H9 (cell line): ENCODE measurements around the gene PLAAT3. TPM values are rescaled to one million over a fixed set of nuclear protein-coding genes. Genes with fewer than 3 reads are reported as not detected.

Experiments
- DNase-seq: peaks from one replicate; pipeline ENCODE4 v3.0.0-alpha.2; 2017
- H2AFZ ChIP-seq: one replicate; pipeline ENCODE4 v1.6.1; 2013; ENCODE audit warnings: mild to moderate bottlenecking, low read length, control low read depth, moderate library complexity
- H2AK5ac ChIP-seq: 2 replicates; pipeline ENCODE4 v1.6.1; 2013; ENCODE audit warnings: low read length, control low read depth, mixed read lengths; ENCODE audit not compliant: insufficient read length
- H2BK120ac ChIP-seq: one replicate; pipeline ENCODE4 v1.6.1; 2013; ENCODE audit warnings: low read depth, mild to moderate bottlenecking, low read length, control low read depth, inconsistent platforms; ENCODE audit not compliant: poor library complexity, severe bottlenecking
- H2BK12ac ChIP-seq: 2 replicates; pipeline ENCODE4 v1.6.1; 2013; ENCODE audit warnings: low read length, control low read depth, mixed read lengths, low read depth; ENCODE audit not compliant: insufficient read length
- H2BK15ac ChIP-seq: 2 replicates; pipeline ENCODE4 v1.6.1; 2013; ENCODE audit warnings: low read depth, low read length, control low read depth
- H2BK20ac ChIP-seq: one replicate; pipeline ENCODE4 v1.6.1; 2013; ENCODE audit warnings: low read depth, mild to moderate bottlenecking, low read length, control low read depth, inconsistent platforms; ENCODE audit not compliant: poor library complexity, severe bottlenecking
- H2BK5ac ChIP-seq: 2 replicates; pipeline ENCODE4 v1.6.1; 2013; ENCODE audit warnings: low read length, control low read depth, mixed read lengths; ENCODE audit not compliant: insufficient read length
- H3K14ac ChIP-seq: 2 replicates; pipeline ENCODE4 v1.6.1; 2013; ENCODE audit warnings: low read length, control low read depth; ENCODE audit not compliant: insufficient read depth
- H3K18ac ChIP-seq: 2 replicates; pipeline ENCODE4 v1.6.1; 2013; ENCODE audit warnings: low read depth, mild to moderate bottlenecking, mixed read lengths, low read length, control low read depth; ENCODE audit not compliant: insufficient read length
- H3K23ac ChIP-seq: 2 replicates; pipeline ENCODE4 v1.6.1; 2013; ENCODE audit warnings: low read length, control low read depth, mixed read lengths, low read depth; ENCODE audit not compliant: insufficient read length
- H3K23me2 ChIP-seq: 2 replicates; pipeline ENCODE4 v1.6.1; 2013; ENCODE audit warnings: low read depth, mild to moderate bottlenecking, mixed read lengths, low read length, control low read depth; ENCODE audit not compliant: insufficient read length, poor library complexity, severe bottlenecking
- H3K27ac ChIP-seq: 2 replicates; pipeline ENCODE4 v1.5.1; 2013; ENCODE audit warnings: low read length, control low read depth, mixed read lengths, low read depth; ENCODE audit not compliant: insufficient read length
- H3K27me3 ChIP-seq: 2 replicates; pipeline ENCODE4 v1.6.1; 2013; ENCODE audit warnings: low read length, control low read depth, inconsistent platforms; ENCODE audit not compliant: insufficient read depth
- H3K4ac ChIP-seq: 2 replicates; pipeline ENCODE4 v1.6.1; 2013; ENCODE audit warnings: low read depth, mild to moderate bottlenecking, control low read depth, inconsistent platforms, low read length, moderate library complexity
- H3K4me1 ChIP-seq: 2 replicates; pipeline ENCODE4 v1.6.1; 2013; ENCODE audit warnings: low read length, control low read depth, inconsistent platforms; ENCODE audit not compliant: insufficient read depth
- H3K4me2 ChIP-seq: 2 replicates; pipeline ENCODE4 v1.6.1; 2013; ENCODE audit warnings: low read length, control low read depth, mixed read lengths; ENCODE audit not compliant: insufficient read length, insufficient read depth
- H3K56ac ChIP-seq: 2 replicates; pipeline ENCODE4 v1.6.1; 2013; ENCODE audit warnings: low read depth, mild to moderate bottlenecking, mixed read lengths, low read length, control low read depth; ENCODE audit not compliant: insufficient read length
- H3K79me1 ChIP-seq: 2 replicates; pipeline ENCODE4 v1.6.1; 2013; ENCODE audit warnings: low read depth, mild to moderate bottlenecking, moderate library complexity, low read length, control low read depth, inconsistent platforms; ENCODE audit not compliant: insufficient read depth, poor library complexity, severe bottlenecking
- H3K79me2 ChIP-seq: 2 replicates; pipeline ENCODE4 v1.6.1; 2013; ENCODE audit warnings: low read length, control low read depth, inconsistent platforms; ENCODE audit not compliant: insufficient read depth
- H3K9ac ChIP-seq: 2 replicates; pipeline ENCODE4 v1.6.1; 2013; ENCODE audit warnings: low read length, control low read depth, mixed read lengths; ENCODE audit not compliant: insufficient read length; ENCODE audit errors: extremely low read depth
- H3K9me3 ChIP-seq: one replicate; pipeline ENCODE4 v1.6.1; 2013; ENCODE audit warnings: low read depth, low read length, inconsistent platforms; ENCODE audit not compliant: control insufficient read depth
- H3T11ph ChIP-seq: one replicate; pipeline ENCODE4 v1.6.1; 2013; ENCODE audit warnings: mild to moderate bottlenecking, low read length, control low read depth, inconsistent platforms
- H4K20me1 ChIP-seq: one replicate; pipeline ENCODE4 v1.6.1; 2013; ENCODE audit not compliant: control insufficient read depth, insufficient read length, insufficient read depth
- H4K5ac ChIP-seq: 2 replicates; pipeline ENCODE4 v1.6.1; 2013; ENCODE audit warnings: low read depth, mild to moderate bottlenecking, mixed read lengths, low read length, control low read depth; ENCODE audit not compliant: insufficient read length
- H4K8ac ChIP-seq: replicated peaks from 2 replicates; pipeline ENCODE4 v1.6.1; 2013; ENCODE audit warnings: low read length, control low read depth, mixed read lengths, low read depth; ENCODE audit not compliant: insufficient read length
- H4K91ac ChIP-seq: 2 replicates; pipeline ENCODE4 v1.6.1; 2013; ENCODE audit warnings: low read depth, mild to moderate bottlenecking, moderate library complexity, mixed read lengths, low read length, control low read depth; ENCODE audit not compliant: insufficient read length
- H3K27ac Mint-ChIP-seq, 3 experiments: 2 replicates in 2 of 3; 3 replicates in 1 of 3; pipeline ENCODE4 v1.8.0; 2020 to 2021; ENCODE audit warnings: mixed read lengths in 3 of 3, mild to moderate bottlenecking in 1 of 3, moderate library complexity in 1 of 3
- H3K27me3 Mint-ChIP-seq: 2 replicates; pipeline ENCODE4 v1.8.0; 2021; ENCODE audit warnings: low read depth, mild to moderate bottlenecking, moderate library complexity, mixed read lengths
- H3K36me3 Mint-ChIP-seq, 3 experiments: 2 replicates in 2 of 3; 3 replicates in 1 of 3; pipeline ENCODE4 v1.8.0; 2020 to 2021; ENCODE audit warnings: low read depth in 3 of 3, mixed read lengths in 3 of 3; ENCODE audit not compliant: insufficient read depth in 1 of 3
- H3K4me1 Mint-ChIP-seq, 2 experiments: 2 replicates each; pipeline ENCODE4 v1.8.0; 2020; ENCODE audit warnings: mixed read lengths in 2 of 2
- H3K4me3 Mint-ChIP-seq, 2 experiments: 2 replicates in 1 of 2; 3 replicates in 1 of 2; pipeline ENCODE4 v1.8.0; 2020 to 2021; ENCODE audit warnings: mild to moderate bottlenecking in 2 of 2, mixed read lengths in 2 of 2, moderate library complexity in 1 of 2
- H3K9me3 Mint-ChIP-seq, 2 experiments: 2 replicates in 1 of 2; 3 replicates in 1 of 2; pipeline ENCODE4 v1.8.0; 2020; ENCODE audit warnings: mild to moderate bottlenecking in 2 of 2, mixed read lengths in 2 of 2, moderate library complexity in 1 of 2
- WGBS: extraction: QIAGEN DNeasy Blood & Tissue Kit; methylation state at CpG from one replicate; pipeline ENCODE4 v1.1.7; 2013; ENCODE audit warnings: missing lambda C conversion rate, low lambda C conversion rate, mixed read lengths; ENCODE audit not compliant: insufficient read length; ENCODE audit errors: extremely low coverage; 5-methylcytosine and 5-hydroxymethylcytosine counted together
- total RNA-seq: library from RNA; stranded (reverse); gene quantifications from 2 replicates; pipeline ENCODE4 v1.2.1, GENCODE V29; 2021
- TF ChIP-seq, protein P1 (sequence below): fragments of 200-600 bp; sonication (generic); conservative IDR thresholded peaks from 3 replicates; pipeline ENCODE4 v1.8.0; 2021; ENCODE audit warnings: antibody characterized with exemption, mild to moderate bottlenecking

PLAAT3 gene
- total RNA-seq, 1 experiment from 2014 or later = 188 TPM

DNA sequence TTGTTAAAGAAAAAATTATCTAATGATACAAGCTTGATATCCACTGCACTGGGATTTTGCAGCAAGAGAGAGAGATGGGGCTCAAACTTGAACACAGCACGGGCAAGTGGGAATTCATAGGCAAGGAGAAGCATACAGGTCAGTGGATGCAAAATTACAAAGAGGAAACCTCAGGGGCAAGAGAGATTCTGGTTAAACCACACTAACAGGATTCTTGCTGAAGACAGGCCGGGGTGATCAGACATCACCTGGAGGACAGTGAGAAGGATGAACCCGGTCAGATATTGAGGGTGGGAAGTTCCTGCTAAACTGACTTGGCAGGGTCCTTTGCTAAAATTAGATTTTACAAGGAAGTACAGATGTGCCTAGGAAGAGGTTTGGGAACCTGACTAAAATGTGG, 80.2 kb downstream of the PLAAT3 start:
- no peak for DNase-seq
- Histone ChIP-seq H3K18ac (no peak overlapping the region), H4K5ac (no peak overlapping the region), H2BK15ac (no peak overlapping the region), H2AFZ (no peak overlapping the region), H3K9me3 (no peaks in the 10 kb centered on the region), H3K14ac (no peak overlapping the region), H3K4me1 (peaks cover 12% of the 10 kb centered on the region; the same call in 1 of the 2 replicates), H3K79me1 (no peaks in the 10 kb centered on the region), H3K27ac (no peak overlapping the region), H3K79me2 (no peaks in the 10 kb centered on the region), H2BK20ac (no peak overlapping the region), H2BK5ac (no peak overlapping the region), H2BK12ac (no peak overlapping the region), H3K56ac (no peak overlapping the region), H3K9ac (no peak overlapping the region), H2AK5ac (no peak overlapping the region), H3K4ac (no peak overlapping the region), H4K8ac (no peak overlapping the region), H3K23me2 (no peaks in the 10 kb centered on the region), H3K23ac (no peak overlapping the region), H4K91ac (no peak overlapping the region), H3K4me2 (no peak overlapping the region), H2BK120ac (no peak overlapping the region), H3K27me3 (0 out of 2 replicates have a peak, but pooled peaks cover 2% of the 10 kb centered on the region), H4K20me1 (no peaks in the 10 kb centered on the region), H3T11ph (no peak overlapping the region)
- Mint-ChIP-seq H3K4me1 (peaks cover 59 to 63% of the 10 kb centered on the region in 2 experiments), H3K27ac (peak overlapping the region in 1 of 3 experiments; percentile 60; a peak in 2 of 7 replicates), H3K4me3 (no peak overlapping the region), H3K9me3 (peaks cover 7 to 11% of the 10 kb centered on the region in 2 experiments), H3K27me3 (no peaks in the 10 kb centered on the region; the same call in 1 of the 2 replicates), H3K36me3 (peaks cover 0 to 6% (median 0%) of the 10 kb centered on the region in 3 experiments; a peak in 3 of 7 replicates)
- TF ChIP-seq, protein P1, sequence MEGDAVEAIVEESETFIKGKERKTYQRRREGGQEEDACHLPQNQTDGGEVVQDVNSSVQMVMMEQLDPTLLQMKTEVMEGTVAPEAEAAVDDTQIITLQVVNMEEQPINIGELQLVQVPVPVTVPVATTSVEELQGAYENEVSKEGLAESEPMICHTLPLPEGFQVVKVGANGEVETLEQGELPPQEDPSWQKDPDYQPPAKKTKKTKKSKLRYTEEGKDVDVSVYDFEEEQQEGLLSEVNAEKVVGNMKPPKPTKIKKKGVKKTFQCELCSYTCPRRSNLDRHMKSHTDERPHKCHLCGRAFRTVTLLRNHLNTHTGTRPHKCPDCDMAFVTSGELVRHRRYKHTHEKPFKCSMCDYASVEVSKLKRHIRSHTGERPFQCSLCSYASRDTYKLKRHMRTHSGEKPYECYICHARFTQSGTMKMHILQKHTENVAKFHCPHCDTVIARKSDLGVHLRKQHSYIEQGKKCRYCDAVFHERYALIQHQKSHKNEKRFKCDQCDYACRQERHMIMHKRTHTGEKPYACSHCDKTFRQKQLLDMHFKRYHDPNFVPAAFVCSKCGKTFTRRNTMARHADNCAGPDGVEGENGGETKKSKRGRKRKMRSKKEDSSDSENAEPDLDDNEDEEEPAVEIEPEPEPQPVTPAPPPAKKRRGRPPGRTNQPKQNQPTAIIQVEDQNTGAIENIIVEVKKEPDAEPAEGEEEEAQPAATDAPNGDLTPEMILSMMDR = no peak
- no CpG with 5 or more reads among the region's 3 CpGs for WGBS
